GM19467 (cell line): ENCODE measurements around the gene PITPNM1.
"Not testable (repeated sequence)": the region's sequence is repeated elsewhere in the genome, so short reads cannot be mapped to it uniquely, and the experiment has no call there.

Experiments used
- ATAC-seq: cut with Tn5 transposase; IDR thresholded peaks from one replicate; pipeline ENCODE4 v1.9.1; 2021; ENCODE audit warnings: mild to moderate bottlenecking, moderate library complexity; ENCODE audit not compliant: unreplicated experiment

PITPNM1 gene

DNA sequence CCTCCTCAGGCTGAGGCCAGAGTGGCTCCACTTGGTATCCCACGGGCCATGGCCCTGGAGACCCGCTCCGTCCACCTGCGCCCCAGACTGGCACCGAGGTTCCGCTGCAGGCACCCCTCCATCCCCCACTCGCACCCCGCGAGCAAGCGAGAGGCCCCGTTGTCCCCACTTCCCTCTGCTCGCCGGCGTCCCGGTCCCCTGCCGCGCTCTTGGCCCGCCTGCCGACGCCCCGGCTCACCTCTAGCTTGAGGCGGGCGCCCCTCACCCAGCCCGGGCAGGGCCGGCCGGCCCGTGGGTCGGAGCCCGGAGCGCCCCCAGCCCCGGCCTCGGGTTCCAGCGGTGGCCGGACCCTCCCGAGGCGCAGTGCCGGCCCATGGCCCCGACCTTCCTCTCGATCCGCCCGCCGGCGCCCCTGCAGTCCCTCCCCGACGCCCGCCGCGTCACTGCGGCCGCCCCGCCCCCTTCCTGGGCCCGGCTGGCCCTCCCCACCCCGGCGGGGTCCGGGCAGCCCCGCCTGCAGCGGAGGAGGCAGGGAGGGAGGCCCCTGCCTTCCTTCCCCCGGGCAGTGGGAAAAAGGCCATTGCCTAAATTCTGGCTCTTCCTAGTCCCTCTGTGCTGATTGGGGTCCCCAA is at the start of gene PITPNM1:
Gene PITPNM1 (minus strand): TSS at position 414 of the 632 bp plus-strand sequence. CDS start 1,183 bp downstream, outside the sequence.
- no peak for ATAC-seq

DNA sequence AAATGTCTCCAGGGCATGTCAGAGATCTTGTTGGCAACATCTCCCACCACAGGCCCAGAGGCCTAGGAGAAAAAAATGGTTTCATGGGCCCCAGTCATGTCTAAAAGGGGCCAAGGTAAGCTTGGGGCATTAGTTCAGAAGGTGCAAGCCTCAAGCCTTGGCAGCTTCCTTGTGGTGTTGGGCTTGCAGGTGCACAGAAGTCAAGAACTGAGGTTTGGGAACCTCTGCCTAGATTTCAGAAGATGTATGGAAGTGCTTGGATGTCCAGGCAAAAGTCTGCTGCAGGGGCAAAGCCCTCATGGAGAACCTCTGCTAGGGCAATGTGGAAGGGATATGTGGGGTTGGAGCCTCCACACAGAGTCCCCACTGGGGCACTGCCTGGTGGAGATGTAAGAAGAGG is 46.5 kb upstream of the PITPNM1 start:
- ATAC-seq, result not testable (repeated sequence)

DNA sequence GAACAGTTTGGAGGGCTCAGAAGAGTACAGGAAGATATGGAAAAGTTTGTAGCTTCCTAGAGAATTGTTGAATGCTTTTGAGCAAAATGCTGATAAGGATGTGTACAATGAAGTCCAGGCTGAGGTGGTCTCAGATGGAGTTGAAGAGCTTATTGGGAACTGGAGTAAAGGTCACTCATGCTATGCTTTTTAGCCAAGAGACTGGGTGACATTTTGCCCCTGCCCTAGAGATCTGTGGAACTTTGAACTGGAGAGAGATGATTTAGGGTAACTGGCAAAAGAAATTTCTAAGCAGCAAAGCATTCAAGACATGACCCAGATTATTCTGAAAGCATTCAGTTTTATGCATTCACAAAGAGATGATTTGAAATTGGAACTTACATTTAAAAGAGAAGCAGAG is 46.0 kb upstream of the PITPNM1 start:
- no peak for ATAC-seq

DNA sequence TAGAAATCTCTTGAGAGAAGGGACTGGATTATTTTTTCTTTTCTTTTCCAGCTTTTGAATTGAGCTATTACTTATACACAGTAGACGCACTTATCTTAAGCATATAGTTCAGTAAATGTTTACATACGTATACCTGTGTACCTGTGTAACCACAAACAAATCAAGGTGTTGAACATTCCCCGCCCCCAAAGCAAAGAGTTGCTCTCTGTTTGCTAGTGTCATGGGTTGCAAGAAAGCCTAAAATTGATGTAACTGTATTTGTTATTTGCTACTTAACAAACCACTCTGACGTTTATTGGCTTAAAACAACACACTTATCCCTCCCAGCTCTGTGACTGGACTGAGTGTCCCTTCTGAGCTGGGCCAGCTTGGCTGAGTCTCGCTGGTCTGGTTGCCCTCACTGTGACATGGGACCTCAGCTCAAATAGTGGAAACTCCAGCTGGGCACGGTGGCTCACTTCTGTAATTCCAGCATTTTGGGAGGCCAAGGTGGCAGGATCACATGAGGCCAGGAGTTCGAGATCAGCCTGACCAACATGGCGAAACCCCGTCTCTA is 43.5 kb upstream of the PITPNM1 start:
- ATAC-seq, result no peak

DNA sequence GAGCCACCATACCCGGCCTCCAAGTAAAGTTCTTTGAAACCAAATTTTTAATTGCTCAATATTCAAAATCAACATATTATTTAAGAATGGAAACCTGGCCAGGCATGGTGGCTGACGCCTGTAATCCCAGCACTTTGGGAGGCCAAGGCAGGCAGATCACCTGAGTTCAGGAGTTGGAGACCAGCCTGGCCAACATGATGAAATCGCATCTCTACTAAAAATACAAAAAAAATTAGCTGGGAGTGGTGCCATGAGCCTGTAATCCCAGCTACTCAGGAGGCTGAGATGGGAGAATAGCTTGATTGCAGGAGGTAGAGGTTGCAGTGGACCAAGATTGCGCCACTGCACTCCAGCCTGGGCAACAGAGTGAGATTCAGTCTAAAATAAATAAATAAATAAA is 42.9 kb upstream of the PITPNM1 start:
- ATAC-seq, result not testable (repeated sequence)

DNA sequence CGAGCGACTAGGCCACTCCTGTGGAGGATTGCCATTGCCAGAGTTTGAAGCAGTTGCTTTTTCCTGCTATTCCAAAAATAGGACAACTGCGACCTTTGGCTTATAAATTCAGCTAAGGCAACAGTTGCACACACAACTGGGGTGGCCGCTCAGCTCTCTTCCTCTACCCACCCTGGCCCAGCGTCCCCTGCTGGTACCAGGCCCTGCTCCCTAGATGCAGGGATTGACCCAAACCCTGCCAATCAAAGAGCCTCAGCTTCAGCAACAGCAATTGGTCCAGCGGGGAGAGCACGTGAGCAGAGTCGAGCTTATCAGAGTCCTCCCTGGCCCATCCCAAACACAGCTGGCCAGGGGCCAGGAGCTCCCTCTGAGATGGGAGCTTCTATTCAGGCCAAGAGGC is 40.1 kb upstream of the PITPNM1 start:
- ATAC-seq, result no peak

DNA sequence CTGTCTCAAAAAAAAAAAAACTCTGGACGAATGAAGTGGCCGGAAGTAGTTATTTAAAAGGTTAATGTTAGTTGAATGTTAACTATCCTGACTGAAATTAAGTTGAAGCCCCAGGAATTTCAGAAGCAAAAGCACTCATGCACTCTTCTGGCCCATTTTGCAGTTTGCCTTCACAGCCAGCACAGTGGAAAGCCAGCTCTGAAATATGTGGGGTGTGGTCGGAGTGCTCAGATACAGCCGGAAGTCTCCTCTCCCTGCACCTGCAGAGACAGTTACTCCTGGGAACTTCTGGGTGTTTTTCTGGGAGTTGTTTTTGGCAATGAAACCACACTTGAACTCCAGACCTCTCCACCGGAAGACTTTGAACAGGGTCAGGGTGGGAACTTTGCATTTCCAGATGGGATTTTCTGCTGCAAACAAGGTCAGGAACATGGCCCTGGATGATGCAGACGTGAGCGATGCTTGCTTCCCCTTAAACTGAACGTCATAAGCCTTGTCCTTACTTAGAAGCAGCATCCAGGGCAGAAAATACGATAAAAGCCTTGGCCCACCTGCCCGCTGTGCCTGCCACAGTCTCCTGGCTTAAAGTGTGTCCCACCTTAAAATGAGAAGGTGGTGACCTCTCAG is 39.6 kb upstream of the PITPNM1 start:
- no peak for ATAC-seq

DNA sequence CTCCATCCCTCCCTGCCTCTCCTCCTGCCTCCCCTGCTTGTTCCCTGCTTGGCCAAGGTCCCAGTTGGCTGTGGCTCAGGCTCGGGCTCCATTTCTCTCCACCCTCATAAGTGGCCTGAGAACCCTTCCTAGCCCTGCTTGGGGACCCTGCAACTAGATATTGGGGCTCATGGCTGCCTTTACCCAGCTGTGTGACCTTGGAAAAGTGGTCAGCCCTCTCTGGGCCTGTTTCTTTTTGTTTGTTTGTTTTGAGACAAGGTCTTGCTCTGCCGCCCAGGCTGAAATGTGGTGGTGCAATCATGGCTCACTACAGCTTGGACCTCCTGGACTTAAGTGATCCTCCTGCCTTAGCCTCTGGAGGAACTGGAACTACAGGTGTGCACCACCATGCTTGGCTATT is 38.4 kb upstream of the PITPNM1 start:
- ATAC-seq, result no peak

DNA sequence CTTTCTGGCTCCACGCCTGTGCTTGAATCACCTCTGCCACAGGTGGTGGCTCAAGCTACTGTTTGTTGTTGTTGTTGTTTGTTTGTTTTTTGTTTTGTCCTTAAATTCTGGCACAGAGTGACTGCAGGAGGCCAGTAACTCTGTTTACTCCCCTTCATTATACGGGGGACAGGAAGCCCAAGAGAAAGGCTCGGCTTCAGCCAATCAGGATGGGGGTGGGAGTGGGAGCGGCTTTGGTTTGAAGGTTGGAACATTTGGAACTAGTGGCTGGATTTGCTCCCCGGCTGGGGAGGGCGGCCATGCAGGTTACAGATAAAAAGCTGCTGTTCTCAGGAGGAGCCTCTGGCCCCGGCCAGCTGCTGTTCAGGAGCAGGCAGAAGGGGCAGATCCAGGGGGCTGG is 37.8 kb upstream of the PITPNM1 start:
- ATAC-seq, result no peak

DNA sequence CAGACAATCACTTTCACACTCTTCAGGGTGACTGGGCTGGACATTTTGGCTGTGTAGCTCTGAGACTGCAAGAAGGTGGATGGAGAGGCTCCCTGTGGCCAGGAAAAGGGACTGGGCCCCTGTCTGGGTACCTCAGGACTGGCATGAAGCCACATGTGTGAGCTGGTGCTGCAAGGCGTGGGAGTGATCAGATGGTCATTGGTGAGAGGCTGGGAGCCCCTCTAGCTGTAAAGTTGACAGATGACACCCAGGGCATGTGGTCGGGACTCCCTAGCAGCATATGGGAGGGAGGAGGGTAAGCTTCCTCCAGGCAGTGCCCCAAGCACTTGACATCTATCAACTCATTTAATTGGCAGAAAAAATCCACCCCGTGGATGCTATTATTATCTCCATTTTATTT is 37.0 kb upstream of the PITPNM1 start:
- ATAC-seq, result no peak

DNA sequence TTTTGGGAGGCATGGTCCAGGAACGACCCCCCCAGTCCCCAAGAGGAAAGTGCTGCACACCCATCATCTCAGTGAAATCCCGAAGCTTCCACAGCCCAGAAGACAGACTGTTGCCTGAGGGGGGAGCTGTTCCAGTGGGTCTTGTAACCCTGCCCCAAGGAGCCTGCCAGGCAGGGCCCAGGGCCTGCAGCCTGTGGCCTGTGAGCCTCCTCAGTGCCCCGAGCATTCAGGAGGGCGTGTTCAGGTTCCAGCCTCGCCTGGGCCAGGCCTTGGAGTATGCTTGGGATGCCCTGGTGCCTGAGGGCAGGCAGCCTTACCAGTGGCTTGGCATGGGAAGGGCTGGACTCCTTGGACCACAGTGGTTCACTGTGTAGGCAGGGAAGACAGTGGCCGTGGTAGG is 36.0 kb upstream of the PITPNM1 start:
- no peak for ATAC-seq

DNA sequence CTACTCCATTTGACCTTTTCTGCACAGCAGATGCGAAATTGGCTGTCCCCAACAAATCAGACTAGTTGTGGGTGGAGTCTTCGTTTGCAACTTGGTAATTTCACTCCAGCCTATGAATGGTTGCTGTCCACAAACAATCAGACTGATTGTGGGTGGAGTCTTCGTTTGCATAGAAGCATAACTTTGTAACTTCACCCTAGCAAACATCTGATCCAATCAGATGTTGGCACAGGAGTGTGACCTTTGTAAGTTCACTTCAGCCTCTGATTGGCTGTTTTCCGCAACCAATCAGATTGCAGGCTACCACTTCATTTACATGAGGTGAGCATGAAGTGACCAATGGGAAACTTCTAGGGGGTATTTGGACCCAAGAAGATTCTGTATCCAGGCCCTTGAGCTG is 34.4 kb upstream of the PITPNM1 start:
- ATAC-seq, result no peak

DNA sequence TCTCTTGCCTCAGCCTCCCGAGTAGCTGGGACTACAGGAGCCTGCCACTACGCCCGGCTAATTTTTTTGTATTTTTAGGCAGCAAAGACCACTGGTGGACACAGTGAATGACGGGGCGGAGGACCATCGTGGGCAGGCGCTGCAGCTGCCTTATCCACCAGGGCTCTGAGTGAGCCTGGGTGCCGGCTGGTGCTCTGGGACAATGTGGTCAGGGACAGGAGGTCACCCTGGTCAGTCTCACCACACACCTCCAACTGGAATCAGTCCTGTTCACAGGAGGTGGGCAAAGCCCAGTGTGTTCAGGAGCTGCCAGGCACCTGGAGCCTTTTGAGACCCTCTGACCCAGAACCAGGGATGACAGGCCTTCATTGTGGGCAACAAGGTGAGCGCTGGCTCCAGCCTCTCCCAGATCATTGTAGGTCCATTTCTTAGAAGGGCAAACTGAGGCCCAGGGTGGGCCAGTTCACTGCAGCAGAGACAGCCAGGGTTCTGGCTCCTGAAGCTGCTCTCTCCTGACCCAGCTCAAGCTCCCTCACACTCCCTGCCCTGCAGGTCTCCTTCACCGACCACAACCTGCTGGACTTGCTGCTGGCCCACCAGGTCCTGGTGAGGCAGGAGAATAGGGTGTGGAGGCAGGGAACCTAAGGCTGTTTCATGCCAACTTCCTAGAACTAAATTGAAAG is 33.8 kb upstream of the PITPNM1 start:
- no peak for ATAC-seq

DNA sequence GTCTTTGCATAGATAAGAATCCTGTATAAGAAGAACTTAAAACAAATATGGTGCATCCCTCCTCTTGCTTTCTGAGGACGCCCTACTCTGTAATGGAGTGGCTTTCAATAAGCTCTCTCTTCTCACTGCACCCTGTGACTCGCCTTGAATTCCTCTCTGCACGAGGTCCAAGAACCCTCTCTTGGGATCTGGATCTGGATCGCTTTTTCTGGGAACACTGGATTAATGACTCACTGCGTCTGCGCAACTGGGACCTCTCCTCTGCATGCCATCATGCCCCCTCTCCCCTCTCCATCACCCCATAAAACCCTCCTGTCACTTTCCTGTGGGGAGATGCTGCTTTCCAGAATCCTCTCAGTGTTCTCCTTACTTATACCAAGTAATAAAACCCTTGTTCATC is 33.1 kb upstream of the PITPNM1 start:
- no peak for ATAC-seq

DNA sequence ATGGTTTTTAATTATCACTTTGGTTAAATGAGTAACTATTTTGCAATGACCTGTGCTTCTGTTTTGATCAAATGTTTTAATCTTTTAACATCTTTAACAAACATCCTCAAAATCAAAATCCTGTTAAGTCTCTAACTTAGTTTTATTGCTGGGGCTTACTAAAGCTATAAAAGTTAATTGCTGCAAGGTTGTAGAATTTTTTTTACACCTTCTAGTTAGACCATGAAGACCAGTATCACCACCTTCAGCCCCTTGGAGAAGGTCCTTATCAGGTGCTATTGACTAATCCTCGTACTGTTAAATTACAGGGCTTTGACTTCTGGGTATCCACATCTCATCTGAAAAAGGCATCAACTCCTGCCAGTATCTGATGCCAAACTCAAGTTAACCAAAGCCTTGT is 30.4 kb upstream of the PITPNM1 start:
- ATAC-seq, result no peak

DNA sequence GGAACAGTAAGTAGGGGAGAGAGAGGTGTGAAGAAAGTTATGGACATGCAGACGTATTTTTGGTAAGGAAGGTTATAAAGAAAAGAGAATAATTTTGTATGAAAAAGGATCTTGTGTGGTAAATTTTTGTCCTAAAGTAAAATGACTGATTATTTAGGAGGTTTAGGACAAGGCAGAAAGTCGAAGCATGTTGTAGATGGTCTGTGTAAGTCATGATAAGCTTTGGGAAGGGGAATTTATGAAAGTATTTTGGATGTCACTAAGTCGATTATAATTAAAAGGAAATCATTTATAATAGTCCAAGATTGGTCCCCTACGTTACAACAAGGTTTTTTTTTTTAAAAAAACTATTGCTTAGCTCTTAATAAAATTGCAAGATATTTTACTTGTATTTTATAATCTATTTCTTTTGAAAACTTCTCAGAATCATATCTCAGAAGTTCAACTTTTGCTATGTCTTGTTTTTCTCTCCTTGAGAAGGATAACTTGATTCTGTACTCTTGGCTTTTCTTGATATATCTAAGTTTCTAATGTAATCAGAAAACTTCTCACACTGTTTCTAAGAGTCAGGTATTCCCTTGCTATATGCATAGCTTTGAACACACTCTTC is 29.0 kb upstream of the PITPNM1 start:
- ATAC-seq, result no peak

DNA sequence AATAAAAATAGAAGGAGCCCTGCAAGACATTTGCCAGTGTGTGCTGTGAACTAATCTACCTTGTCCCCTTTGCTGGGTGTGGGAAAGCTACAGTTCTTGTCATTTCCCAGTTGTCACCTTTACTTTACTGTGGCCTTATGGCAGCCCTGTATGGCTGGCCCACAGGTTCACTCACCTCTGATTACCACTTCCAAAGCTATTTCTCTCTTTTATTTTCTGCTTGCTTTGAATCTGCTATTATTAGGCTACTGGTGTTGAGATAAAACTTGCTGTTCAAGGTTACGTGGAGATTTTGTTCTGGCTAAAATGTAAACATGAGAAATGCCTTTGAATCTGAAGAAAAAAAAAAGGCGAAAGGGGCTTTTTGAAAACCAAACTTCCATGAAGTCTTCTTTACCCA is 27.7 kb upstream of the PITPNM1 start:
- no peak for ATAC-seq

DNA sequence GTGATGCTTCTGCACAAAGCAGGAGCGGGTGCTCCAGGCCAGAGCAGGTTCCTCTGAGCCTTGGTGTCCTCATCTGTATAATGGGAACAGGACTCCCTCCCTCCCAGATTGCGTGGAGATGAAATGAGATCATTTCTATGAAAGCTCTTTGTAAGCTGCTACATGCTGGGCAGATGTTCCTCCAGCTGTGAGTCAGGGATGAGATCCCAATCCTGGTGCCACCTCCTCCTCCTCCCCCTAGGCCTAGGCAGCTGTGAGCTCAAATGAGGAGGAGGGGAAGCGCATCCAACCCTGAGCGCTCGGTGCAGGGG is 25.1 kb upstream of the PITPNM1 start:
- ATAC-seq, result no peak

DNA sequence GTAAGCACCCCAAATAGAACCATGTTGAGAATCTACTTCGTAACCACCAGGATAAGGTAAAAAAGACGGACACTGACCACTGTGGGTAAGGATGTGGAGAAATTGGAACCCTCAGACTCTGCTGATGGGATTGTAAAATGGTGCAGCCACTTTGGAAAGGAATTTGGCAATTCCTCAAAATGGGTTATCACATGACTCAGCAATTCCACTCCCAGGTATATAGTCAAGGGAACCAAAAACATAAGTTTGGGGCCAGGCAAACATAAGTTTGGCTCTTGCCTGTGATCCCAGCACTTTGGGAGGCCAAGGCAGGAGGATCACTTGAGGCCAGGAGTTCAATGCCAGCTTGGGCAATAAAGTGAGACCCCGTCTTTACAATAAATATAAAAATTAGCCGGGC is 23.2 kb upstream of the PITPNM1 start:
- ATAC-seq, result no peak

DNA sequence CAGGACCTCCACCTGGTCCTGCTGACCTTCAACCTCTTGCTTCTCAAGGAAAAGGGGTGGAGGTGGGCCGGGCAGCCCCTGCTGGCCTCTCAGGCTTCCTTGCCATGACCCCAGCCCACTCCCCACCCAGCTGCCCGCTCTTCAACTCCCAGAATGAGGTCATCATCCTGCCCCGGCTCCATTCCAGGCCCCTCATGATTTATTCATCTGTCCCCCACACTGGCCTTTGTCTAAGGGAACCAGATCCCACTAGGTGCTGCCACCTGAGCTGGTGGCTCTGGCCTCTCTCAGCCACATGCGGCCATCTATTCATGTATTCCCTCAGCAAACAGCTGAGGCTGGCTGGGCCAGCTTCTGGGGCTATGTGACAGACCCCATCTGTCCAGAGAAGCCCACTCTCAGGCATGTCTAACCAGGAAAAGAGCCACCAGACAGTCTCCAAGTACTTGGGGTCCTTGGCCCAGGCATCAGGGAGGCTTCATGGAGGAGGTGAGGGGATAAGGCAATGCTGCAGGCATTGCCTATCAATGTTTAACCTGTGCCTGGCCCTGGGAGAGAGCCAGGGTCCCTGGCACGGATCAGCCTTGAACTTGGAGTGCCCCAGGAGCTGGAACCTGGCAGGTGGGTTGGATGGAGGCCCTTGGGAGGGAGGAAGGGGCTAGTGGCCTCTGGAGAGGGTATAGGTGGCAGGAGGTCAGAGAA is 20.3 kb upstream of the PITPNM1 start:
- no peak for ATAC-seq

DNA sequence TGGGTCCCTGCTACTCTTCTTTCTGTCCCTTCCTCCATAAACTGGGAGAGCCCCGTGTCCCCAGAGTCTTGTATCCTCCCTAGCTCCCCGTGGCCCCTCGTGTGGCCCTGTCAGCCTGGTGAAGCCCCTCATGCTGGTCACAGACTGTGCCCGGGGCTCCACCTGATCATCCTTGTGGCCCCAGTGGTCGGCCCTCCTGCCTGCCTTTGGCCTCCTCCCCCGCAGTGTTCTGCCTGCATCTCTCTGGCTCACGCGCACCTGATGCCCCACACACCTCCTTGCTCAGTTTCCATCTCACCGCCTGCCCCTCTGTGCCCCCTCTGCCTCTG is 19.3 kb upstream of the PITPNM1 start:
- ATAC-seq, result no peak
